ENCODE results near the gene MICU1. TPM values are rescaled to one million over a fixed set of nuclear protein-coding genes. Genes with fewer than 3 reads are reported as not detected.
A peak's percentile ranks its signal among the peaks of the same experiment; 100 is the strongest.

MICU1 gene
- total and polyA plus RNA-seq, 2 of the 13 experiments (the other 11 are each of a cell fraction or from before 2014, with no cell fraction given) = 32.5 to 56.1 TPM

DNA sequence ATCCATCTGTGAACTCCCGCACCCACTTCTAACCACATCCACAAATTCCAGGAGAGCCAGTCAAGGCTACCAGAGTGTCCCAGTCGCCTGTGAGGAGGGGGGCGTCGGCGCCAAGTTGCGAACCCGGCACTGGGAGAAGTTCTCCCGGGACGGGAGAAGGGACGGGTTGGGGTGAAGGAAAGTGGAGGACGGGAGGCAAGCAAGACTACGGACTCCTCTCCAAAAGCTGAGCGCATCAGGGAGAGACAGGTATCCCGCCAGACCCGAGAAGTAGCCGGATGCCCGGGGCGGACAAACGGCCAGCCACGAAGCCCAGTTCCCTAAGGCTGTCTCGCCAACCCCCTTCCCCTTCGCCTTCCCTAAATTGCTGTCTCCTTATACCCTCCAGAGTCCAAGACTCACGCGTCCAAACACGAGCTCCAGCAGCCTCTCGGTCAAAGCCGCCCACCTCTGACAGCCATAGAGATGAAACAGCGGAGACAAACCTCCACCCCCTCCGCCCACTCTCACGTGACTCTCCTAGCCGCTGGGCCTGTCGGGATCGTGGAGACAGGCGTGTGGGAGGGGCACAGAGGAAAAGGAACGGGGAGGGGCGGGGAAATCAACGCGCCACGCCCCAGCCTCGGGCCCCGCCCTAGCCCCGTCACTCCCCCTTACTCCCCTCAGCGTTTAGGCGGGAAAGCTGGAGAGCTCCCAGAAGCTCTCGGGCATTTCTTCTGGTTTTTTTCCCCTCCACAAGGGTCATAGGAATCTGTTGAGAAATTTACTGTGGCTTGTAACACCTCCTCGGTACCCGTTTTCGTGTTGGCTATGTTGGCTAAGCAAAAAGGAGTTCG lies at the start of gene MICU1 (continued):
- TF ChIP-seq, protein P1, sequence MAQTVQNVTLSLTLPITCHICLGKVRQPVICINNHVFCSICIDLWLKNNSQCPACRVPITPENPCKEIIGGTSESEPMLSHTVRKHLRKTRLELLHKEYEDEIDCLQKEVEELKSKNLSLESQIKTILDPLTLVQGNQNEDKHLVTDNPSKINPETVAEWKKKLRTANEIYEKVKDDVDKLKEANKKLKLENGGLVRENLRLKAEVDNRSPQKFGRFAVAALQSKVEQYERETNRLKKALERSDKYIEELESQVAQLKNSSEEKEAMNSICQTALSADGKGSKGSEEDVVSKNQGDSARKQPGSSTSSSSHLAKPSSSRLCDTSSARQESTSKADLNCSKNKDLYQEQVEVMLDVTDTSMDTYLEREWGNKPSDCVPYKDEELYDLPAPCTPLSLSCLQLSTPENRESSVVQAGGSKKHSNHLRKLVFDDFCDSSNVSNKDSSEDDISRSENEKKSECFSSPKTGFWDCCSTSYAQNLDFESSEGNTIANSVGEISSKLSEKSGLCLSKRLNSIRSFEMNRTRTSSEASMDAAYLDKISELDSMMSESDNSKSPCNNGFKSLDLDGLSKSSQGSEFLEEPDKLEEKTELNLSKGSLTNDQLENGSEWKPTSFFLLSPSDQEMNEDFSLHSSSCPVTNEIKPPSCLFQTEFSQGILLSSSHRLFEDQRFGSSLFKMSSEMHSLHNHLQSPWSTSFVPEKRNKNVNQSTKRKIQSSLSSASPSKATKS (CRISPR knock-in tag; IDR thresholded peaks at IDR 0.05) = no peak
- TF ChIP-seq ZNF598 (CRISPR knock-in tag; IDR thresholded peaks at IDR 0.05; ENCODE audit: borderline replicate concordance) = peak; percentile 20; the same call in 1 of the 2 replicates
- TF ChIP-seq SP5 (CRISPR knock-in tag; IDR thresholded peaks at IDR 0.05; ENCODE audit: borderline replicate concordance, low read depth) = peak; percentile 95
- TF ChIP-seq PAX8 (CRISPR knock-in tag; IDR thresholded peaks at IDR 0.05; ENCODE audit: borderline replicate concordance) = no peak
- TF ChIP-seq HNRNPK (IDR thresholded peaks at IDR 0.05; ENCODE audit: low read depth, low read length, poor library complexity, severe bottlenecking) = no peak
- no peak for TF ChIP-seq ZNF496 (CRISPR knock-in tag; IDR thresholded peaks at IDR 0.05; ENCODE audit: insufficient replicate concordance)
- TF ChIP-seq HNRNPL (IDR thresholded peaks at IDR 0.05; ENCODE audit: low read depth, low read length) = no peak
- TF ChIP-seq MATR3 (CRISPR knock-in tag; IDR thresholded peaks at IDR 0.05) = no peak
- TF ChIP-seq, protein P2, sequence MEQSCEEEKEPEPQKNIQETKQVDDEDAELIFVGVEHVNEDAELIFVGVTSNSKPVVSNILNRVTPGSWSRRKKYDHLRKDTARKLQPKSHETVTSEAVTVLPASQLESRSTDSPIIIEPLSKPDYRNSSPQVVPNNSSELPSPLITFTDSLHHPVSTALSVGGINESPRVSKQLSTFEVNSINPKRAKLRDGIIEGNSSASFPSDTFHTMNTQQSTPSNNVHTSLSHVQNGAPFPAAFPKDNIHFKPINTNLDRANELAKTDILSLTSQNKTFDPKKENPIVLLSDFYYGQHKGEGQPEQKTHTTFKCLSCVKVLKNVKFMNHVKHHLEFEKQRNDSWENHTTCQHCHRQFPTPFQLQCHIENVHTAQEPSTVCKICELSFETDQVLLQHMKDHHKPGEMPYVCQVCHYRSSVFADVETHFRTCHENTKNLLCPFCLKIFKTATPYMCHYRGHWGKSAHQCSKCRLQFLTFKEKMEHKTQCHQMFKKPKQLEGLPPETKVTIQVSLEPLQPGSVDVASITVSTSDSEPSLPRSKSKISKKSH (CRISPR knock-in tag; IDR thresholded peaks at IDR 0.05; ENCODE audit: borderline replicate concordance) = peak; percentile 85; the same call in 1 of the 2 replicates
- TF ChIP-seq POLR2AphosphoS2 (IDR thresholded peaks at IDR 0.05; ENCODE audit: low read depth, low read length) = no peak
- TF ChIP-seq ZNF567 (CRISPR knock-in tag; IDR thresholded peaks at IDR 0.05; ENCODE audit: borderline replicate concordance) = no peak
- TF ChIP-seq SYNCRIP (IDR thresholded peaks at IDR 0.05; ENCODE audit: insufficient read depth, low read depth, low read length) = no peak
- no peak for TF ChIP-seq ZBTB42 (CRISPR knock-in tag; IDR thresholded peaks at IDR 0.05)
- TF ChIP-seq NFE2L2 (IDR thresholded peaks at IDR 0.05; ENCODE audit: low read length) = no peak
- peak; percentile 86; the same call in 1 of the 2 replicates for TF ChIP-seq ZNF788 (CRISPR knock-in tag; IDR thresholded peaks at IDR 0.05; ENCODE audit: borderline replicate concordance)
- TF ChIP-seq, protein P3, sequence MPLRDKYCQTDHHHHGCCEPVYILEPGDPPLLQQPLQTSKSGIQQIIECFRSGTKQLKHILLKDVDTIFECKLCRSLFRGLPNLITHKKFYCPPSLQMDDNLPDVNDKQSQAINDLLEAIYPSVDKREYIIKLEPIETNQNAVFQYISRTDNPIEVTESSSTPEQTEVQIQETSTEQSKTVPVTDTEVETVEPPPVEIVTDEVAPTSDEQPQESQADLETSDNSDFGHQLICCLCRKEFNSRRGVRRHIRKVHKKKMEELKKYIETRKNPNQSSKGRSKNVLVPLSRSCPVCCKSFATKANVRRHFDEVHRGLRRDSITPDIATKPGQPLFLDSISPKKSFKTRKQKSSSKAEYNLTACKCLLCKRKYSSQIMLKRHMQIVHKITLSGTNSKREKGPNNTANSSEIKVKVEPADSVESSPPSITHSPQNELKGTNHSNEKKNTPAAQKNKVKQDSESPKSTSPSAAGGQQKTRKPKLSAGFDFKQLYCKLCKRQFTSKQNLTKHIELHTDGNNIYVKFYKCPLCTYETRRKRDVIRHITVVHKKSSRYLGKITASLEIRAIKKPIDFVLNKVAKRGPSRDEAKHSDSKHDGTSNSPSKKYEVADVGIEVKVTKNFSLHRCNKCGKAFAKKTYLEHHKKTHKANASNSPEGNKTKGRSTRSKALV (CRISPR knock-in tag; IDR thresholded peaks at IDR 0.05) = 0 out of 2 replicates have a peak, but pooled peaks have one; percentile 45
- TF ChIP-seq SALL1 (CRISPR knock-in tag; IDR thresholded peaks at IDR 0.05) = peak; percentile 74
- TF ChIP-seq, protein P4, sequence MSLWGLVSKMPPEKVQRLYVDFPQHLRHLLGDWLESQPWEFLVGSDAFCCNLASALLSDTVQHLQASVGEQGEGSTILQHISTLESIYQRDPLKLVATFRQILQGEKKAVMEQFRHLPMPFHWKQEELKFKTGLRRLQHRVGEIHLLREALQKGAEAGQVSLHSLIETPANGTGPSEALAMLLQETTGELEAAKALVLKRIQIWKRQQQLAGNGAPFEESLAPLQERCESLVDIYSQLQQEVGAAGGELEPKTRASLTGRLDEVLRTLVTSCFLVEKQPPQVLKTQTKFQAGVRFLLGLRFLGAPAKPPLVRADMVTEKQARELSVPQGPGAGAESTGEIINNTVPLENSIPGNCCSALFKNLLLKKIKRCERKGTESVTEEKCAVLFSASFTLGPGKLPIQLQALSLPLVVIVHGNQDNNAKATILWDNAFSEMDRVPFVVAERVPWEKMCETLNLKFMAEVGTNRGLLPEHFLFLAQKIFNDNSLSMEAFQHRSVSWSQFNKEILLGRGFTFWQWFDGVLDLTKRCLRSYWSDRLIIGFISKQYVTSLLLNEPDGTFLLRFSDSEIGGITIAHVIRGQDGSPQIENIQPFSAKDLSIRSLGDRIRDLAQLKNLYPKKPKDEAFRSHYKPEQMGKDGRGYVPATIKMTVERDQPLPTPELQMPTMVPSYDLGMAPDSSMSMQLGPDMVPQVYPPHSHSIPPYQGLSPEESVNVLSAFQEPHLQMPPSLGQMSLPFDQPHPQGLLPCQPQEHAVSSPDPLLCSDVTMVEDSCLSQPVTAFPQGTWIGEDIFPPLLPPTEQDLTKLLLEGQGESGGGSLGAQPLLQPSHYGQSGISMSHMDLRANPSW (CRISPR knock-in tag; IDR thresholded peaks at IDR 0.05; ENCODE audit: borderline replicate concordance) = no peak

Data from HepG2 (cell line).